HCT116 (cell line): ENCODE results near the gene HAND1. TPM values are rescaled to one million over a fixed set of nuclear protein-coding genes. Genes with fewer than 3 reads are reported as not detected.

ENCODE experiments used
- ATAC-seq: fragments of 200-7000 bp; cut with Tn5 transposase; 2 replicates; pipeline ENCODE4 v1.9.1; 2020; ENCODE audit warnings: mild to moderate bottlenecking, moderate library complexity
- BruUV-seq: library from RNA; stranded (reverse); fragments of 400-500 nt; replicated peaks from 2 replicates; lab custom pipeline; 2021; lab: Mats Ljungman, UMichigan
- CTCF ChIA-PET: fragments of 300-600 bp; sonication (Branson Sonifier 250); formaldehyde crosslinking; loops from one replicate; lab custom pipeline; 2021; ENCODE audit warnings: antibody characterized with exemption; lab: Charles Lee
- POLR2A ChIA-PET: fragments of 300-600, 350-600 bp; sonication (Branson Sonifier 250); formaldehyde crosslinking; loops from one replicate; lab custom pipeline; 2021; ENCODE audit warnings: antibody characterized with exemption; lab: Charles Lee
- RAD21 ChIA-PET, 2 experiments: fragments of 300-600 bp; sonication (Branson Sonifier 250); formaldehyde crosslinking; loops; one replicate each; lab custom pipeline; 2023; ENCODE audit warnings: low total read pairs in 2 of 2; ENCODE audit not compliant: uncharacterized antibody in 2 of 2, unreplicated experiment in 2 of 2, low non-redundant PET in 1 of 2; lab: Charles Lee
- DNase-seq: peaks from one replicate; pipeline ENCODE4 v3.0.0-alpha.2; 2010; ENCODE audit warnings: low read depth, low spot score
- H2AFZ ChIP-seq: fragments of 200-600 bp; shearing (Covaris generic), sonication (generic); 2 replicates; pipeline ENCODE4 v1.6.1; 2017; ENCODE audit warnings: low read depth, mixed run types, mixed read lengths, antibody characterized with exemption, low read length; ENCODE audit not compliant: poor library complexity, severe bottlenecking
- H3K27ac ChIP-seq: 2 replicates; pipeline ENCODE4 v1.5.1; 2012; ENCODE audit warnings: low read depth, low read length
- H3K27me3 ChIP-seq: fragments of 200-600 bp; sonication (generic); 2 replicates; pipeline ENCODE4 v1.6.1; 2016; ENCODE audit warnings: mixed run types, low read length, mixed read lengths; ENCODE audit not compliant: insufficient read depth
- H3K36me3 ChIP-seq, 2 experiments: fragments of 200-500 bp in 1 of 2; fragments of 200-600 bp in 1 of 2; sonication (Bioruptor generic) in 1 of 2; sonication (generic) in 1 of 2; 2 replicates each; pipeline versions ENCODE4 v1.5.1 to v1.6.1; 2014 to 2016; ENCODE audit warnings: low read length in 2 of 2, inconsistent platforms in 1 of 2, mixed read lengths in 1 of 2, mixed run types in 1 of 2; ENCODE audit not compliant: insufficient read depth in 2 of 2, control insufficient read depth in 1 of 2
- H3K4me1 ChIP-seq, 2 experiments: fragments of 200-600 bp in 1 of 2; sonication (generic) in 1 of 2; 2 replicates each; pipeline versions ENCODE4 v1.5.1 to v1.6.1; 2012 to 2017; ENCODE audit warnings: low read length in 2 of 2, inconsistent platforms in 1 of 2, mild to moderate bottlenecking in 1 of 2, mixed read lengths in 1 of 2, mixed run types in 1 of 2, moderate library complexity in 1 of 2; ENCODE audit not compliant: insufficient read depth in 2 of 2, control insufficient read depth in 1 of 2
- H3K4me2 ChIP-seq: fragments of 200-600 bp; sonication (generic); 2 replicates; pipeline ENCODE4 v1.6.1; 2017; ENCODE audit warnings: mixed run types, low read length, mixed read lengths
- H3K4me3 ChIP-seq, 2 experiments: fragments of 200-600 bp in 1 of 2; sonication (generic) in 1 of 2; replicated peaks in 1 of 2; 2 replicates each; pipeline ENCODE4 v1.5.1; 2011 to 2016; ENCODE audit warnings: low read length in 2 of 2, control low read depth in 1 of 2, low read depth in 1 of 2, mild to moderate bottlenecking in 1 of 2, mixed read lengths in 1 of 2, mixed run types in 1 of 2
- H3K79me2 ChIP-seq: fragments of 200-600 bp; sonication (generic); 2 replicates; pipeline ENCODE4 v1.6.1; 2017; ENCODE audit warnings: mild to moderate bottlenecking, mixed run types, low read length, moderate library complexity, mixed read lengths; ENCODE audit not compliant: insufficient read depth
- H3K9ac ChIP-seq: fragments of 200-600 bp; sonication (generic); 2 replicates; pipeline ENCODE4 v1.6.1; 2016; ENCODE audit warnings: low read length, mixed read lengths
- H3K9me2 ChIP-seq: fragments of 200-600 bp; sonication (generic), shearing (Covaris generic); 2 replicates; pipeline ENCODE4 v1.6.1; 2017; ENCODE audit warnings: mixed run types, mild to moderate bottlenecking, moderate library complexity; ENCODE audit not compliant: insufficient read depth
- H3K9me3 ChIP-seq, 2 experiments: fragments of 200-500 bp in 1 of 2; fragments of 200-600 bp in 1 of 2; sonication (Bioruptor generic) in 1 of 2; sonication (generic) in 1 of 2; 2 replicates each; pipeline ENCODE4 v1.6.1; 2014 to 2017; ENCODE audit warnings: low read length in 2 of 2, mixed read lengths in 2 of 2, inconsistent platforms in 1 of 2, low read depth in 1 of 2, mild to moderate bottlenecking in 1 of 2, mixed run types in 1 of 2, moderate library complexity in 1 of 2; ENCODE audit not compliant: control insufficient read depth in 1 of 2, insufficient read depth in 1 of 2
- H4K20me1 ChIP-seq: fragments of 200-600 bp; sonication (generic), shearing (Covaris generic); 2 replicates; pipeline ENCODE4 v1.6.1; 2017; ENCODE audit warnings: mixed run types, mild to moderate bottlenecking, moderate library complexity; ENCODE audit not compliant: insufficient read depth
- ATF3 ChIP-seq: IDR thresholded peaks from 2 replicates; pipeline ENCODE4 v1.6.1; 2012
- CBX3 ChIP-seq: IDR thresholded peaks from 2 replicates; pipeline ENCODE4 v1.6.1; 2012; ENCODE audit warnings: low read depth
- CEBPB ChIP-seq: IDR thresholded peaks from 2 replicates; pipeline ENCODE4 v1.6.1; 2012; ENCODE audit warnings: low read depth
- ELF1 ChIP-seq: IDR thresholded peaks from 2 replicates; pipeline ENCODE4 v1.6.1; 2012; ENCODE audit warnings: low read depth, borderline replicate concordance
- EZH2 ChIP-seq: fragments of 200-600 bp; sonication (generic); IDR thresholded peaks from 2 replicates; pipeline ENCODE4 v1.6.1; 2017; ENCODE audit warnings: antibody characterized with exemption, mixed run types
- EZH2phosphoT487 ChIP-seq: fragments of 200-600 bp; IDR thresholded peaks from 2 replicates; pipeline ENCODE4 v1.6.1; 2018; ENCODE audit warnings: antibody characterized with exemption, borderline replicate concordance
- FOSL1 ChIP-seq: IDR thresholded peaks from 2 replicates; pipeline ENCODE4 v1.6.1; 2012; ENCODE audit warnings: low read depth
- MAX ChIP-seq: IDR thresholded peaks from 2 replicates; pipeline ENCODE4 v1.6.1; 2012
- POLR2A ChIP-seq: IDR thresholded peaks from 2 replicates; pipeline ENCODE4 v1.7.0; 2011; ENCODE audit warnings: borderline replicate concordance; ENCODE audit not compliant: insufficient read depth, insufficient read length; ENCODE audit errors: extremely low read depth
- POLR2AphosphoS5 ChIP-seq: IDR thresholded peaks from 2 replicates; pipeline ENCODE4 v1.6.1; 2011; ENCODE audit warnings: mild to moderate bottlenecking, low read depth, low read length, moderate library complexity
- RAD21 ChIP-seq: IDR thresholded peaks from 2 replicates; pipeline ENCODE4 v1.6.1; 2012; ENCODE audit warnings: low read depth, mild to moderate bottlenecking
- SIN3A ChIP-seq: IDR thresholded peaks from 2 replicates; pipeline ENCODE4 v1.6.1; 2012; ENCODE audit warnings: low read depth
- SP1 ChIP-seq: IDR thresholded peaks from 2 replicates; pipeline ENCODE4 v1.6.1; 2012; ENCODE audit warnings: low read depth
- SRF ChIP-seq: IDR thresholded peaks from 2 replicates; pipeline ENCODE4 v1.6.1; 2012; ENCODE audit warnings: low read depth
- TCF7L2 ChIP-seq: IDR thresholded peaks from 2 replicates; pipeline ENCODE4 v1.7.0; 2011; ENCODE audit warnings: borderline replicate concordance, inconsistent platforms; ENCODE audit not compliant: insufficient read depth, insufficient read length; ENCODE audit errors: extremely low read depth
- YY1 ChIP-seq: IDR thresholded peaks from 2 replicates; pipeline ENCODE4 v1.6.1; 2011; ENCODE audit warnings: low read length, low read depth, moderate library complexity, mild to moderate bottlenecking; ENCODE audit not compliant: insufficient replicate concordance; ENCODE audit errors: extremely low read depth
- ZBTB33 ChIP-seq: IDR thresholded peaks from 2 replicates; pipeline ENCODE4 v1.6.1; 2011; ENCODE audit warnings: mild to moderate bottlenecking, low read length, moderate library complexity; ENCODE audit not compliant: insufficient replicate concordance; ENCODE audit errors: extremely low read depth
- intact Hi-C: fragments of 100-400 bp; cut with micrococcal nuclease; formaldehyde crosslinking; loops from 2 replicates; pipeline ENCODE4 v1.10.0; 2022
- total RNA-seq: library from RNA; stranded (reverse); gene quantifications from one replicate; pipeline ENCODE4 v1.2.1, GENCODE V29; 2021; ENCODE audit not compliant: unreplicated experiment

Gene HAND1
- total RNA-seq, 1 experiment from 2014 or later: not detected

GRCh38 chr5:154482528-154483449 lies 4.8 kb upstream of the HAND1 start:
- CTCF ChIA-PET: no interaction called here
- POLR2A ChIA-PET: no interaction called here
- RAD21 ChIA-PET: no interaction called here

More at GRCh38 chr5:154482528-154483449, 4.8 kb upstream of the HAND1 start:
- H4K20me1 ChIP-seq: no peaks in the 10 kb centered on the region
- no peaks in the 10 kb centered on the region for H3K79me2 ChIP-seq
- H3K27ac ChIP-seq: no peak overlapping the region
- no peak for DNase-seq
- no peaks in the 10 kb centered on the region for H3K4me1 ChIP-seq
- H3K9ac ChIP-seq: no peak overlapping the region
- H3K9me2 ChIP-seq: no peaks in the 10 kb centered on the region
- intact Hi-C loops: no loop called here
- no peaks in the 10 kb centered on the region for H3K9me3 ChIP-seq
- no peak for ATAC-seq
- H3K36me3 ChIP-seq: no peaks in the 10 kb centered on the region
- no peak overlapping the region for H3K4me3 ChIP-seq
- no peak overlapping the region for H3K4me2 ChIP-seq
- no peak overlapping the region for H2AFZ ChIP-seq
- peaks cover 59% of the 10 kb centered on the region for H3K27me3 ChIP-seq
- no TSS peak for BruUV-seq
- TF ChIP-seq YY1: no peak
- no peak for TF ChIP-seq POLR2AphosphoS5
- no peak for TF ChIP-seq ZBTB33
- TF ChIP-seq FOSL1: no peak
- no peak for TF ChIP-seq EZH2
- TF ChIP-seq ELF1: no peak
- no peak for TF ChIP-seq POLR2A
- no peak for TF ChIP-seq ATF3
- TF ChIP-seq RAD21: no peak
- TF ChIP-seq SRF: no peak
- TF ChIP-seq EZH2phosphoT487: no peak
- TF ChIP-seq SIN3A: no peak
- TF ChIP-seq CEBPB: no peak
- TF ChIP-seq TCF7L2: no peak
- TF ChIP-seq CBX3: no peak
- no peak for TF ChIP-seq SP1
- TF ChIP-seq MAX: no peak
- TF ChIP-seq, all 23 proteins: peak for 0
